HepG2 (cell line): ENCODE measurements around the gene ACAP2. TPM values are rescaled to one million over a fixed set of nuclear protein-coding genes. Genes with fewer than 3 reads are reported as not detected.

ENCODE experiments used
- AKAP8 ChIP-seq: sonication (generic); formaldehyde crosslinking; IDR thresholded peaks from 2 replicates; pipeline ENCODE4 v1.5.1; 2020; ENCODE audit warnings: mild to moderate bottlenecking, missing genetic modification reagents
- ATF7 ChIP-seq, 2 experiments: fragments of 450-650 bp in 1 of 2; sonication (generic) in 1 of 2; formaldehyde crosslinking in 1 of 2; IDR thresholded peaks; 2 replicates each; pipeline versions ENCODE4 v1.4.0 to v1.6.1; 2016 to 2020; ENCODE audit warnings: antibody characterized with exemption in 1 of 2, mild to moderate bottlenecking in 1 of 2, missing genetic modification reagents in 1 of 2
- GATAD2A ChIP-seq: IDR thresholded peaks from 2 replicates; pipeline ENCODE4 v1.6.1; 2016
- KDM2A ChIP-seq: sonication (generic); formaldehyde crosslinking; IDR thresholded peaks from 2 replicates; pipeline ENCODE4 v1.4.0; 2020; ENCODE audit warnings: low read depth, missing genetic modification reagents, borderline replicate concordance
- KDM6A ChIP-seq: IDR thresholded peaks from 2 replicates; pipeline ENCODE4 v1.6.1; 2016; ENCODE audit warnings: low read depth
- MTF1 ChIP-seq: sonication (generic); formaldehyde crosslinking; IDR thresholded peaks from 2 replicates; pipeline ENCODE4 v1.5.0; 2020; ENCODE audit warnings: missing genetic modification reagents
- NAIF1 ChIP-seq: sonication (generic); formaldehyde crosslinking; IDR thresholded peaks from 2 replicates; pipeline ENCODE4 v1.5.0; 2020; ENCODE audit warnings: mild to moderate bottlenecking, missing genetic modification reagents, borderline replicate concordance
- SYNCRIP ChIP-seq: fragments of 200-400 bp; formaldehyde crosslinking; IDR thresholded peaks from 2 replicates; pipeline ENCODE4 v1.6.1; 2018; ENCODE audit warnings: mild to moderate bottlenecking, low read depth, low read length; ENCODE audit not compliant: insufficient read depth
- TEAD3 ChIP-seq: optimal IDR thresholded peaks from 2 replicates; pipeline ENCODE3; 2016; ENCODE audit warnings: borderline replicate concordance
- ZC3H13 ChIP-seq: sonication (generic); formaldehyde crosslinking; IDR thresholded peaks from 2 replicates; pipeline ENCODE4 v1.8.1; 2023; ENCODE audit warnings: mild to moderate bottlenecking, missing genetic modification reagents, moderate library complexity
- ZFP36L1 ChIP-seq: sonication (generic); formaldehyde crosslinking; IDR thresholded peaks from 2 replicates; pipeline ENCODE4 v1.8.0; 2022; ENCODE audit warnings: mild to moderate bottlenecking, missing genetic modification reagents, moderate library complexity
- ZFX ChIP-seq: sonication (generic); formaldehyde crosslinking; IDR thresholded peaks from 2 replicates; pipeline ENCODE4 v1.4.0; 2020; ENCODE audit warnings: mild to moderate bottlenecking, low read depth, missing genetic modification reagents, moderate library complexity
- ZKSCAN8 ChIP-seq: IDR thresholded peaks from 2 replicates; pipeline ENCODE4 v1.6.1; 2016; ENCODE audit warnings: borderline replicate concordance, missing genetic modification reagents, missing compliant biosample characterization
- ZNF224 ChIP-seq: sonication (generic); formaldehyde crosslinking; IDR thresholded peaks from 2 replicates; pipeline ENCODE4 v1.5.0; 2020; ENCODE audit warnings: mild to moderate bottlenecking, missing genetic modification reagents
- ZNF292 ChIP-seq: sonication (generic); formaldehyde crosslinking; IDR thresholded peaks from 2 replicates; pipeline ENCODE4 v1.8.1; 2022; ENCODE audit warnings: mild to moderate bottlenecking, low read depth, missing genetic modification reagents, borderline replicate concordance
- ZNF709 ChIP-seq: sonication (generic); formaldehyde crosslinking; IDR thresholded peaks from 2 replicates; pipeline ENCODE4 v1.5.0; 2020; ENCODE audit warnings: mild to moderate bottlenecking, missing genetic modification reagents
- ZNF75D ChIP-seq: sonication (generic); formaldehyde crosslinking; IDR thresholded peaks from 2 replicates; pipeline ENCODE4 v1.8.1; 2023; ENCODE audit warnings: missing genetic modification reagents, mild to moderate bottlenecking, borderline replicate concordance
- polyA plus RNA-seq, 8 experiments: library from polyadenylated mRNA; depleted of rRNA in 3 of 8; stranded (reverse) in 7 of 8; unstranded in 1 of 8; fragments of >200 nt; fragmentation: Illumina TruSeq in 4 of 8; extraction: Trizol in 4 of 8; gene quantifications; 2 replicates each; pipeline versions ENCODE4 v1.2.1 to v1.2.3, GENCODE V29; 2011 to 2016; ENCODE audit warnings: low read depth in 4 of 8, missing spikeins in 1 of 8, mixed read lengths in 1 of 8; ENCODE audit not compliant: insufficient read depth in 1 of 8
- total RNA-seq, 5 experiments: library from RNA; depleted of rRNA; stranded (reverse); fragments of >200 nt; fragmentation: Illumina TruSeq; extraction: Trizol; gene quantifications; 2 replicates each; pipeline ENCODE4 v1.2.3, GENCODE V29; 2016; ENCODE audit warnings: low read depth in 1 of 5
- TF ChIP-seq, protein P1 (sequence below): sonication (generic); formaldehyde crosslinking; IDR thresholded peaks from 2 replicates; pipeline ENCODE4 v1.4.0; 2020; ENCODE audit warnings: missing genetic modification reagents, borderline replicate concordance
- TF ChIP-seq, protein P2 (sequence below), 2 experiments: IDR thresholded peaks; 2 replicates each; pipeline ENCODE4 v1.6.1; 2011 to 2012; ENCODE audit warnings: low read length in 2 of 2, borderline replicate concordance in 1 of 2, low read depth in 1 of 2, mild to moderate bottlenecking in 1 of 2, moderate library complexity in 1 of 2
- TF ChIP-seq, protein P3 (sequence below): sonication (generic); formaldehyde crosslinking; conservative IDR thresholded peaks from 2 replicates; pipeline ENCODE4 v1.4.0; 2020; ENCODE audit warnings: missing genetic modification reagents
- TF ChIP-seq, protein P4 (sequence below): fragments of 450-650 bp; IDR thresholded peaks from 2 replicates; pipeline ENCODE4 v1.6.1; 2016

Gene ACAP2
- total and polyA plus RNA-seq, 2 of the 13 experiments (the other 11 are each of a cell fraction or from before 2014, with no cell fraction given): 7.3 to 23.9 TPM

DNA sequence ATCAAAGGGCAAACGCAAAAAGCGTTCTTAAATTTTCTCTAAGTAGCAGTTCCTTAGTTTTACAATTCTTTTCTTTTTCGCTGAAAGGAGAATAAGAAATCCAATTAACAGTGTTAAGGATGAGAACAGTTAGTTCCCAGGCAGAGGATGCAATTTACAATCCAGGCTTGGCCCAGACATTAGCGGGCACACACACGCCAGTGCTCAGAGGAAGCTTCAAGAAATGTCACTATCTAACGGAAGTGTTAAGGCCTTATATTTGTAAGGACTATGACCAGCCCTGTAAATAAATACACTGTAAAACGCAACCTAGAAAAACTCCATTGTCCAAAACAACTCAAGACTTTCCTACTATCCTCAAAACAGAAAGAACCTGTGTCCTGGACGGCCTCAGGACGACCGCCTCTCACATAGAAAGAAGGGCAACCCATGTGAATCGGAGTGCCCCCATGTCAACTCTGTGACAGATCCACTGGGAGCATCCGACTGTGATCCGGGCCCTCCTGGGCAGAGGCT is 1.3 kb downstream of the ACAP2 start (continued):
- TF ChIP-seq, protein P1, sequence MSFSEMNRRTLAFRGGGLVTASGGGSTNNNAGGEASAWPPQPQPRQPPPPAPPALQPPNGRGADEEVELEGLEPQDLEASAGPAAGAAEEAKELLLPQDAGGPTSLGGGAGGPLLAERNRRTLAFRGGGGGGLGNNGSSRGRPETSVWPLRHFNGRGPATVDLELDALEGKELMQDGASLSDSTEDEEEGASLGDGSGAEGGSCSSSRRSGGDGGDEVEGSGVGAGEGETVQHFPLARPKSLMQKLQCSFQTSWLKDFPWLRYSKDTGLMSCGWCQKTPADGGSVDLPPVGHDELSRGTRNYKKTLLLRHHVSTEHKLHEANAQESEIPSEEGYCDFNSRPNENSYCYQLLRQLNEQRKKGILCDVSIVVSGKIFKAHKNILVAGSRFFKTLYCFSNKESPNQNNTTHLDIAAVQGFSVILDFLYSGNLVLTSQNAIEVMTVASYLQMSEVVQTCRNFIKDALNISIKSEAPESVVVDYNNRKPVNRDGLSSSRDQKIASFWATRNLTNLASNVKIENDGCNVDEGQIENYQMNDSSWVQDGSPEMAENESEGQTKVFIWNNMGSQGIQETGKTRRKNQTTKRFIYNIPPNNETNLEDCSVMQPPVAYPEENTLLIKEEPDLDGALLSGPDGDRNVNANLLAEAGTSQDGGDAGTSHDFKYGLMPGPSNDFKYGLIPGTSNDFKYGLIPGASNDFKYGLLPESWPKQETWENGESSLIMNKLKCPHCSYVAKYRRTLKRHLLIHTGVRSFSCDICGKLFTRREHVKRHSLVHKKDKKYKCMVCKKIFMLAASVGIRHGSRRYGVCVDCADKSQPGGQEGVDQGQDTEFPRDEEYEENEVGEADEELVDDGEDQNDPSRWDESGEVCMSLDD (CRISPR knock-in tag): no peak
- TF ChIP-seq KDM6A (no peak), ATF7 (IDR thresholded peaks at IDR 0.05) (no peak), ATF7 (CRISPR knock-in tag; IDR thresholded peaks at IDR 0.05) (no peak), ZNF224 (CRISPR knock-in tag) (no peak), ZKSCAN8 (CRISPR knock-in tag) (no peak), GATAD2A (CRISPR knock-in tag) (peak; percentile 18; the same call in 1 of the 2 replicates), ZNF292 (CRISPR knock-in tag) (peak; percentile 35; the same call in 1 of the 2 replicates), AKAP8 (CRISPR knock-in tag) (no peak), TEAD3 (CRISPR knock-in tag) (peak; percentile 11), ZFP36L1 (CRISPR knock-in tag) (no peak), ZC3H13 (CRISPR knock-in tag) (no peak), ZNF75D (CRISPR knock-in tag) (no peak), ZFX (CRISPR knock-in tag) (0 out of 2 replicates have a peak, but pooled peaks have one; percentile 18), SYNCRIP (no peak), KDM2A (CRISPR knock-in tag) (peak; percentile 9; the same call in 1 of the 2 replicates), NAIF1 (CRISPR knock-in tag) (no peak), ZNF709 (CRISPR knock-in tag) (no peak), MTF1 (CRISPR knock-in tag) (no peak)
- TF ChIP-seq, protein P2, sequence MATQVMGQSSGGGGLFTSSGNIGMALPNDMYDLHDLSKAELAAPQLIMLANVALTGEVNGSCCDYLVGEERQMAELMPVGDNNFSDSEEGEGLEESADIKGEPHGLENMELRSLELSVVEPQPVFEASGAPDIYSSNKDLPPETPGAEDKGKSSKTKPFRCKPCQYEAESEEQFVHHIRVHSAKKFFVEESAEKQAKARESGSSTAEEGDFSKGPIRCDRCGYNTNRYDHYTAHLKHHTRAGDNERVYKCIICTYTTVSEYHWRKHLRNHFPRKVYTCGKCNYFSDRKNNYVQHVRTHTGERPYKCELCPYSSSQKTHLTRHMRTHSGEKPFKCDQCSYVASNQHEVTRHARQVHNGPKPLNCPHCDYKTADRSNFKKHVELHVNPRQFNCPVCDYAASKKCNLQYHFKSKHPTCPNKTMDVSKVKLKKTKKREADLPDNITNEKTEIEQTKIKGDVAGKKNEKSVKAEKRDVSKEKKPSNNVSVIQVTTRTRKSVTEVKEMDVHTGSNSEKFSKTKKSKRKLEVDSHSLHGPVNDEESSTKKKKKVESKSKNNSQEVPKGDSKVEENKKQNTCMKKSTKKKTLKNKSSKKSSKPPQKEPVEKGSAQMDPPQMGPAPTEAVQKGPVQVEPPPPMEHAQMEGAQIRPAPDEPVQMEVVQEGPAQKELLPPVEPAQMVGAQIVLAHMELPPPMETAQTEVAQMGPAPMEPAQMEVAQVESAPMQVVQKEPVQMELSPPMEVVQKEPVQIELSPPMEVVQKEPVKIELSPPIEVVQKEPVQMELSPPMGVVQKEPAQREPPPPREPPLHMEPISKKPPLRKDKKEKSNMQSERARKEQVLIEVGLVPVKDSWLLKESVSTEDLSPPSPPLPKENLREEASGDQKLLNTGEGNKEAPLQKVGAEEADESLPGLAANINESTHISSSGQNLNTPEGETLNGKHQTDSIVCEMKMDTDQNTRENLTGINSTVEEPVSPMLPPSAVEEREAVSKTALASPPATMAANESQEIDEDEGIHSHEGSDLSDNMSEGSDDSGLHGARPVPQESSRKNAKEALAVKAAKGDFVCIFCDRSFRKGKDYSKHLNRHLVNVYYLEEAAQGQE (IDR thresholded peaks at IDR 0.05; ENCODE audit: borderline replicate concordance in 1 of 2, low read depth in 1 of 2, low read length in 2 of 2): no peak
- TF ChIP-seq, protein P3, sequence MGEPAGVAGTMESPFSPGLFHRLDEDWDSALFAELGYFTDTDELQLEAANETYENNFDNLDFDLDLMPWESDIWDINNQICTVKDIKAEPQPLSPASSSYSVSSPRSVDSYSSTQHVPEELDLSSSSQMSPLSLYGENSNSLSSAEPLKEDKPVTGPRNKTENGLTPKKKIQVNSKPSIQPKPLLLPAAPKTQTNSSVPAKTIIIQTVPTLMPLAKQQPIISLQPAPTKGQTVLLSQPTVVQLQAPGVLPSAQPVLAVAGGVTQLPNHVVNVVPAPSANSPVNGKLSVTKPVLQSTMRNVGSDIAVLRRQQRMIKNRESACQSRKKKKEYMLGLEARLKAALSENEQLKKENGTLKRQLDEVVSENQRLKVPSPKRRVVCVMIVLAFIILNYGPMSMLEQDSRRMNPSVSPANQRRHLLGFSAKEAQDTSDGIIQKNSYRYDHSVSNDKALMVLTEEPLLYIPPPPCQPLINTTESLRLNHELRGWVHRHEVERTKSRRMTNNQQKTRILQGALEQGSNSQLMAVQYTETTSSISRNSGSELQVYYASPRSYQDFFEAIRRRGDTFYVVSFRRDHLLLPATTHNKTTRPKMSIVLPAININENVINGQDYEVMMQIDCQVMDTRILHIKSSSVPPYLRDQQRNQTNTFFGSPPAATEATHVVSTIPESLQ (CRISPR knock-in tag): no peak
- TF ChIP-seq, protein P4, sequence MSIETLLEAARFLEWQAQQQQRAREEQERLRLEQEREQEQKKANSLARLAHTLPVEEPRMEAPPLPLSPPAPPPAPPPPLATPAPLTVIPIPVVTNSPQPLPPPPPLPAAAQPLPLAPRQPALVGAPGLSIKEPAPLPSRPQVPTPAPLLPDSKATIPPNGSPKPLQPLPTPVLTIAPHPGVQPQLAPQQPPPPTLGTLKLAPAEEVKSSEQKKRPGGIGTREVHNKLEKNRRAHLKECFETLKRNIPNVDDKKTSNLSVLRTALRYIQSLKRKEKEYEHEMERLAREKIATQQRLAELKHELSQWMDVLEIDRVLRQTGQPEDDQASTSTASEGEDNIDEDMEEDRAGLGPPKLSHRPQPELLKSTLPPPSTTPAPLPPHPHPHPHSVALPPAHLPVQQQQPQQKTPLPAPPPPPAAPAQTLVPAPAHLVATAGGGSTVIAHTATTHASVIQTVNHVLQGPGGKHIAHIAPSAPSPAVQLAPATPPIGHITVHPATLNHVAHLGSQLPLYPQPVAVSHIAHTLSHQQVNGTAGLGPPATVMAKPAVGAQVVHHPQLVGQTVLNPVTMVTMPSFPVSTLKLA: no peak
